ENCODE results near the gene R3HDM4. TPM values are rescaled to one million over a fixed set of nuclear protein-coding genes. Genes with fewer than 3 reads are reported as not detected.

The R3HDM4 gene
- total and polyA plus RNA-seq, 9 of the 15 experiments (the other 6 are each of a cell fraction or from before 2014, with no cell fraction given): 3.2 to 154 (median 59.0) TPM

- no peak for TF ChIP-seq ARID3B (CRISPR knock-in tag; IDR thresholded peaks at IDR 0.05; ENCODE audit: borderline replicate concordance)
- TF ChIP-seq RREB1 (CRISPR knock-in tag; IDR thresholded peaks at IDR 0.05): no peak
- peak; percentile 89 for TF ChIP-seq ATF7 (IDR thresholded peaks at IDR 0.05)
- no peak; the same call in 1 of the 2 replicates for TF ChIP-seq JUND (IDR thresholded peaks at IDR 0.05; ENCODE audit: borderline replicate concordance, low read depth, low read length)
- TF ChIP-seq JUND (tag; IDR thresholded peaks at IDR 0.05; ENCODE audit: borderline replicate concordance, low read depth, low read length): no peak
- TF ChIP-seq BCOR (IDR thresholded peaks at IDR 0.05): no peak
- TF ChIP-seq E2F5 (CRISPR knock-in tag; IDR thresholded peaks at IDR 0.05): no peak
- no peak for TF ChIP-seq TAF7 (tag; IDR thresholded peaks at IDR 0.05)
- peak in 1 of 2 experiments; percentile 8; a peak in 1 of 4 replicates for TF ChIP-seq TRIM24 (IDR thresholded peaks at IDR 0.05)
- TF ChIP-seq CEBPB (tag; IDR thresholded peaks at IDR 0.05): no peak
- no peak for TF ChIP-seq KAT8 (IDR thresholded peaks at IDR 0.05; ENCODE audit: low read depth)
Observed at GRCh38 chr19:892894-893689, 19.9 kb downstream of the R3HDM4 start, which contains the start of the genes MED16 and RNU6-9 (continued).

Measured in K562 (cell line).